Stimulated activated naive CD8-positive, alpha-beta T cell treated with anti-CD3 and anti-CD28 coated beads, Interleukin-15, Interleukin-2, amounts not matched to agents 100 U/mL and 50 U/mL, for 24 hours (primary cell): ENCODE data around the gene CLPTM1.
A peak's percentile ranks its signal among the peaks of the same experiment; 100 is the strongest.

Source experiments
- ATAC-seq: fragments of 150-1000 bp; cut with Tn5 transposase; one replicate; pipeline ENCODE4 v1.10.0; 2021
- DNase-seq: peaks from one replicate; pipeline ENCODE4 v3.0.0; 2021

Gene CLPTM1

GRCh38 chr19:45010306-45010705 lies 55.1 kb downstream of the CLPTM1 start:
- no peak for ATAC-seq
- DNase-seq = no peak

GRCh38 chr19:45011959-45012358 lies 56.8 kb downstream of the CLPTM1 start:
- no peak for DNase-seq

GRCh38 chr19:45016388-45017314 lies 61.5 kb downstream of the CLPTM1 start:
- peak; percentile 90 for ATAC-seq
- peak; percentile 81 for DNase-seq

More at GRCh38 chr19:45011959-45012358, 56.8 kb downstream of the CLPTM1 start:
- no peak for ATAC-seq

- ATAC-seq (no peak), DNase-seq (no peak)
Measured at GRCh38 chr19:45019187-45019586, 64.0 kb downstream of the CLPTM1 start.

- DNase-seq = no peak
Measured at GRCh38 chr19:45020071-45020470, 64.9 kb downstream of the CLPTM1 start.

GRCh38 chr19:45021971-45022370 lies 66.8 kb downstream of the CLPTM1 start:
- DNase-seq (no peak), ATAC-seq (no peak)

More at GRCh38 chr19:45020071-45020470, 64.9 kb downstream of the CLPTM1 start:
- no peak for ATAC-seq

- no peak for DNase-seq
- ATAC-seq = no peak
Measured at GRCh38 chr19:45023048-45023447, 67.9 kb downstream of the CLPTM1 start.

GRCh38 chr19:45025264-45025663 lies 70.1 kb downstream of the CLPTM1 start:
- DNase-seq = no peak
- no peak for ATAC-seq

GRCh38 chr19:45027371-45027770 lies 72.2 kb downstream of the CLPTM1 start:
- DNase-seq (no peak), ATAC-seq (no peak)

GRCh38 chr19:45030825-45031224 lies 75.6 kb downstream of the CLPTM1 start:
- DNase-seq (no peak), ATAC-seq (no peak)

- no peak for DNase-seq
- no peak for ATAC-seq
Measured at GRCh38 chr19:45032421-45032820, 77.2 kb downstream of the CLPTM1 start.

- ATAC-seq (no peak), DNase-seq (no peak)
Measured at GRCh38 chr19:45035755-45036154, 80.6 kb downstream of the CLPTM1 start.

- DNase-seq = no peak
- ATAC-seq = no peak
Measured at GRCh38 chr19:45037393-45038169, 82.4 kb downstream of the CLPTM1 start.

- peak; percentile 93 for DNase-seq
- ATAC-seq = peak; percentile 97
Measured at GRCh38 chr19:45038931-45039893, 84.0 kb downstream of the CLPTM1 start, which contains the start of gene CLASRP. CLASRP (plus strand) TSS chr19:45039045; CDS start chr19:45040213, 1,168 bp downstream.

GRCh38 chr19:45040059-45040771 lies 85.0 kb downstream of the CLPTM1 start:
- ATAC-seq (no peak), DNase-seq (no peak)

GRCh38 chr19:45041125-45041524 lies 85.9 kb downstream of the CLPTM1 start:
- DNase-seq (no peak), ATAC-seq (no peak)
